Ovary (tissue), 3 donors: ENCODE measurements around the gene IGF1R.

Experiments used
- POLR2A ChIP-seq: fragments of 450-650 bp; IDR thresholded peaks from one replicate; pipeline ENCODE4 v1.6.1; 2017; ENCODE audit warnings: antibody characterized with exemption, mild to moderate bottlenecking, moderate library complexity
- TF ChIP-seq, protein P1 (sequence below), 3 donors: fragments of 450-650 bp in 2 of 3; fragments of 200-600 bp in 1 of 3; IDR thresholded peaks; one replicate each; pipeline versions ENCODE4 v1.5.1 to v1.8.0; 2016 to 2022; ENCODE audit warnings: antibody characterized with exemption in 3 of 3, mild to moderate bottlenecking in 1 of 3
- donor health status: DM: no; HTN: no; CAD: no.

DNA sequence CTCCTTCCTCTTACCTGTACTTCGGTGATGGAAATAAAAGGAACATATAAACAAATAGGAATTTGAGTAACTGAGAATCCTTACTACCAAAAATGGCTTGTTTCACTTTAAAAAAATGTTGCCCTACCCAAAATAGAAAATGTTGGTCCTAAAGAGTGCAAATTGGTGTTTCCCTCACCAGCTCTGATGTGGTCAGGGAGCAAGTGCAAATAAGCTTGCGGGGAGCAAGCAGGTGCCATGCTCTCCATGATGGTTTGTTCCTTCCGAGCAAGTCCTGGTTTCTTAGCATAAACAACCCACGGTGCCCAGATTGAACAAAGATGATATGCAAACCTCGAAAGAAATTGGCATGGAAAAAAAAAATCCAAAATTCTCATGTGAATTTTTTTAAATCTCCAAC lies 290.5 kb downstream of the IGF1R start:
- TF ChIP-seq POLR2A, result no peak
- TF ChIP-seq, protein P1, sequence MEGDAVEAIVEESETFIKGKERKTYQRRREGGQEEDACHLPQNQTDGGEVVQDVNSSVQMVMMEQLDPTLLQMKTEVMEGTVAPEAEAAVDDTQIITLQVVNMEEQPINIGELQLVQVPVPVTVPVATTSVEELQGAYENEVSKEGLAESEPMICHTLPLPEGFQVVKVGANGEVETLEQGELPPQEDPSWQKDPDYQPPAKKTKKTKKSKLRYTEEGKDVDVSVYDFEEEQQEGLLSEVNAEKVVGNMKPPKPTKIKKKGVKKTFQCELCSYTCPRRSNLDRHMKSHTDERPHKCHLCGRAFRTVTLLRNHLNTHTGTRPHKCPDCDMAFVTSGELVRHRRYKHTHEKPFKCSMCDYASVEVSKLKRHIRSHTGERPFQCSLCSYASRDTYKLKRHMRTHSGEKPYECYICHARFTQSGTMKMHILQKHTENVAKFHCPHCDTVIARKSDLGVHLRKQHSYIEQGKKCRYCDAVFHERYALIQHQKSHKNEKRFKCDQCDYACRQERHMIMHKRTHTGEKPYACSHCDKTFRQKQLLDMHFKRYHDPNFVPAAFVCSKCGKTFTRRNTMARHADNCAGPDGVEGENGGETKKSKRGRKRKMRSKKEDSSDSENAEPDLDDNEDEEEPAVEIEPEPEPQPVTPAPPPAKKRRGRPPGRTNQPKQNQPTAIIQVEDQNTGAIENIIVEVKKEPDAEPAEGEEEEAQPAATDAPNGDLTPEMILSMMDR (IDR thresholded peaks at IDR 0.05), result no peak
